ENCODE data around the gene TNIK. TPM values are rescaled to one million over a fixed set of nuclear protein-coding genes. Genes with fewer than 3 reads are reported as not detected.

TNIK gene
- total and polyA plus RNA-seq, 2 experiments from 2014 or later = 14.6 to 34.3 TPM

- DNase-seq (ENCODE audit: low spot score) (no peak), ATAC-seq (no peak)
- Histone ChIP-seq H3K9me2 (ENCODE audit: insufficient read depth) (peaks cover 7% of the 10 kb centered on the region; the same call in 1 of the 2 replicates), H2AFZ (no peak overlapping the region), H4K20me1 (replicated peaks; ENCODE audit: insufficient read depth) (0 out of 2 replicates have a peak, but pooled peaks cover 5% of the 10 kb centered on the region), H3K27me3 (ENCODE audit: insufficient read depth) (no peaks in the 10 kb centered on the region), H3K4me3 (no peak overlapping the region), H3K4me1 (ENCODE audit: insufficient read depth) (peaks cover 7% of the 10 kb centered on the region; the same call in 1 of the 2 replicates), H3K4me2 (no peak overlapping the region), H3K27ac (ENCODE audit: low read depth) (no peak overlapping the region), H3K79me2 (replicated peaks; ENCODE audit: insufficient read depth) (0 out of 2 replicates have a peak, but pooled peaks cover 4% of the 10 kb centered on the region), H3K36me3 (ENCODE audit: insufficient read depth) (no peaks in the 10 kb centered on the region), H3F3A (replicated peaks; ENCODE audit: low read depth) (no peaks in the 10 kb centered on the region)
- Mint-ChIP-seq H3K4me1 (peaks cover 18% of the 10 kb centered on the region), H3K27ac (no peak overlapping the region), H3K9me3 (no peaks in the 10 kb centered on the region), H3K36me3 (ENCODE audit: low read depth) (0 out of 3 replicates have a peak, but pooled peaks cover 2% of the 10 kb centered on the region), H3K27me3 (ENCODE audit: insufficient read depth, low read depth, poor library complexity) (peaks cover 2% of the 10 kb centered on the region), H3K4me3 (no peak overlapping the region)
- TF ChIP-seq JUNB (IDR thresholded peaks at IDR 0.05; ENCODE audit: unreplicated experiment) = no peak
These were observed 217.3 kb downstream of the TNIK start for GRCh38 chr3:171242951-171243350.

- peaks cover 7% of the 10 kb centered on the region; the same call in 1 of the 2 replicates for H3K4me1 ChIP-seq (ENCODE audit: insufficient read depth)
- no peak for ATAC-seq
- peaks cover 23% of the 10 kb centered on the region for H3K4me1 Mint-ChIP-seq
- TF ChIP-seq STAT1 (IDR thresholded peaks at IDR 0.05; ENCODE audit: unreplicated experiment) = no peak
- TF ChIP-seq POLR2AphosphoS5 (IDR thresholded peaks at IDR 0.05; ENCODE audit: low read depth) = no peak
- TF ChIP-seq JUNB (IDR thresholded peaks at IDR 0.05; ENCODE audit: unreplicated experiment) = no peak
- no peak for TF ChIP-seq EZH2 (IDR thresholded peaks at IDR 0.05; ENCODE audit: low read depth, unreplicated experiment)
- TF ChIP-seq REST (IDR thresholded peaks at IDR 0.05; ENCODE audit: unreplicated experiment) = no peak
- TF ChIP-seq CREB1 (CRISPR knock-in tag; IDR thresholded peaks at IDR 0.05; ENCODE audit: low read depth) = no peak
- no peak for TF ChIP-seq EZH2phosphoT487 (IDR thresholded peaks at IDR 0.05; ENCODE audit: unreplicated experiment)
- TF ChIP-seq CTCF (conservative IDR thresholded peaks at IDR 0.05; ENCODE audit: low read depth in 2 of 2) = no peak
- TF ChIP-seq ETS1 (IDR thresholded peaks at IDR 0.05) = no peak
These were observed 218.0 kb downstream of the TNIK start for GRCh38 chr3:171242170-171242569.

More at GRCh38 chr3:171242170-171242569, 218.0 kb downstream of the TNIK start:
- Histone ChIP-seq H3K4me3 (no peak overlapping the region), H2AFZ (no peak overlapping the region), H3K4me2 (no peak overlapping the region), H3K79me2 (replicated peaks; ENCODE audit: insufficient read depth) (0 out of 2 replicates have a peak, but pooled peaks cover 4% of the 10 kb centered on the region), H3K9me2 (ENCODE audit: insufficient read depth) (0 out of 2 replicates have a peak, but pooled peaks cover 2% of the 10 kb centered on the region), H3K27me3 (ENCODE audit: insufficient read depth) (no peaks in the 10 kb centered on the region), H4K20me1 (replicated peaks; ENCODE audit: insufficient read depth) (0 out of 2 replicates have a peak, but pooled peaks cover 5% of the 10 kb centered on the region), H3K36me3 (ENCODE audit: insufficient read depth) (no peaks in the 10 kb centered on the region), H3K27ac (ENCODE audit: low read depth) (no peak overlapping the region), H3F3A (replicated peaks; ENCODE audit: low read depth) (no peaks in the 10 kb centered on the region)
- no peak overlapping the region for H3K4me3 Mint-ChIP-seq
- no peaks in the 10 kb centered on the region for H3K9me3 Mint-ChIP-seq
- H3K36me3 Mint-ChIP-seq (ENCODE audit: low read depth) = 0 out of 3 replicates have a peak, but pooled peaks cover 2% of the 10 kb centered on the region
- H3K27me3 Mint-ChIP-seq (ENCODE audit: insufficient read depth, low read depth, poor library complexity) = peaks cover 5% of the 10 kb centered on the region
- H3K27ac Mint-ChIP-seq = no peak overlapping the region
- no peak for DNase-seq (ENCODE audit: low spot score)
